Bone marrow (tissue), 2 donors: ENCODE data around the gene IL17RE.
"Not testable (repeated sequence)": the region's sequence is repeated elsewhere in the genome, so short reads cannot be mapped to it uniquely, and the experiment has no call there.

Source experiments
- DNase-seq, 2 donors: peaks; one replicate each; lab custom pipeline; 2025; lab: John Stamatoyannopoulos, UW

Gene IL17RE

GRCh38 chr3:9902372-9903237, at the start of gene IL17RE:
Gene IL17RE (plus strand): TSS chr3:9902848. CDS start chr3:9902933, 85 bp downstream.
- no peak for DNase-seq

- DNase-seq: not testable (repeated sequence)
Measured at GRCh38 chr3:9854291-9854940, 48.2 kb upstream of the IL17RE start.

- no peak for DNase-seq
Measured at GRCh38 chr3:9855594-9855993, 47.1 kb upstream of the IL17RE start.

GRCh38 chr3:9859530-9860025, 43.1 kb upstream of the IL17RE start:
- DNase-seq: no peak

- DNase-seq: no peak
Measured at GRCh38 chr3:9861201-9861600, 41.4 kb upstream of the IL17RE start.

- DNase-seq: no peak
Measured at GRCh38 chr3:9861626-9862130, 41.0 kb upstream of the IL17RE start.

- peak in 1 of 2 donors; percentile 62 for DNase-seq
Measured at GRCh38 chr3:9862391-9863057, 40.1 kb upstream of the IL17RE start.

GRCh38 chr3:9863058-9863772, 39.4 kb upstream of the IL17RE start:
- DNase-seq: no peak

GRCh38 chr3:9864200-9864927, 38.3 kb upstream of the IL17RE start:
- DNase-seq: no peak

GRCh38 chr3:9865125-9865637, 37.5 kb upstream of the IL17RE start:
- not testable (repeated sequence) for DNase-seq

- no peak for DNase-seq
Measured at GRCh38 chr3:9866639-9867038, 36.0 kb upstream of the IL17RE start.

GRCh38 chr3:9867106-9867505, 35.5 kb upstream of the IL17RE start:
- DNase-seq: no peak

GRCh38 chr3:9869955-9870354, 32.7 kb upstream of the IL17RE start:
- DNase-seq: no peak

GRCh38 chr3:9870978-9871377, 31.7 kb upstream of the IL17RE start:
- DNase-seq: no peak

- DNase-seq: not testable (repeated sequence)
Measured at GRCh38 chr3:9872067-9872466, 30.6 kb upstream of the IL17RE start.

GRCh38 chr3:9875448-9875847, 27.2 kb upstream of the IL17RE start:
- DNase-seq: no peak

- not testable (repeated sequence) for DNase-seq
Measured at GRCh38 chr3:9876255-9876654, 26.4 kb upstream of the IL17RE start.

- no peak for DNase-seq
Measured at GRCh38 chr3:9876991-9877390, 25.7 kb upstream of the IL17RE start.

GRCh38 chr3:9878700-9879099, 23.9 kb upstream of the IL17RE start:
- no peak for DNase-seq

GRCh38 chr3:9879830-9880549, 22.7 kb upstream of the IL17RE start, which contains the start of gene CIDEC:
Gene CIDEC (minus strand): TSS chr3:9880253. CDS start chr3:9878486, 1,767 bp downstream.
- no peak for DNase-seq
